ENCODE results near the gene PAPOLA. TPM values are rescaled to one million over a fixed set of nuclear protein-coding genes. Genes with fewer than 3 reads are reported as not detected.

The PAPOLA gene
- total RNA-seq, 1 donor from 2014 or later, result 188 TPM

GRCh38 chr14:96511146-96511545, 9.0 kb downstream of the PAPOLA start:
- Mint-ChIP-seq H3K4me3 (ENCODE audit: unreplicated experiment) (no peak overlapping the region), H3K36me3 (ENCODE audit: low read depth, unreplicated experiment) (peaks cover 2% of the 10 kb centered on the region), H3K4me1 (ENCODE audit: low read depth, unreplicated experiment) (peaks cover 17% of the 10 kb centered on the region), H3K9me3 (ENCODE audit: unreplicated experiment) (peaks cover 2% of the 10 kb centered on the region), H3K27me3 (ENCODE audit: low read depth, unreplicated experiment) (no peaks in the 10 kb centered on the region), H3K27ac (ENCODE audit: unreplicated experiment) (no peak overlapping the region)
- DNase-seq (ENCODE audit: low read depth), result no peak
- Histone ChIP-seq H3K27ac (ENCODE audit: low read depth, low read length) (no peak overlapping the region), H3K9ac (ENCODE audit: low read length) (no peak overlapping the region), H4K20me1 (ENCODE audit: insufficient read depth, low read length) (peaks cover 96% of the 10 kb centered on the region), H3K4me1 (ENCODE audit: insufficient read depth, low read length) (no peaks in the 10 kb centered on the region), H3K4me3 (ENCODE audit: insufficient read depth, low read depth, low read length) (no peak overlapping the region), H3K9me3 (ENCODE audit: insufficient read depth, low read depth, low read length) (no peaks in the 10 kb centered on the region), H3K27me3 (ENCODE audit: insufficient read depth, low read length) (no peaks in the 10 kb centered on the region), H2AFZ (ENCODE audit: low read depth, low read length) (no peak overlapping the region), H3K79me2 (ENCODE audit: insufficient read depth, low read length) (peaks cover 99% of the 10 kb centered on the region), H3K4me2 (ENCODE audit: low read length) (no peak overlapping the region), H3K36me3 (ENCODE audit: insufficient read depth, low read length) (no peaks in the 10 kb centered on the region)
- TF ChIP-seq CTCF (IDR thresholded peaks at IDR 0.05; ENCODE audit: insufficient read depth, low read depth, low read length) (no peak), EZH2 (IDR thresholded peaks at IDR 0.05; ENCODE audit: insufficient read depth, low read length) (no peak)
- FAIRE-seq, result no peak

GRCh38 chr14:96511667-96512066, 9.5 kb downstream of the PAPOLA start:
- Histone ChIP-seq H2AFZ (ENCODE audit: low read depth, low read length) (no peak overlapping the region), H3K36me3 (ENCODE audit: insufficient read depth, low read length) (no peaks in the 10 kb centered on the region), H3K4me1 (ENCODE audit: insufficient read depth, low read length) (no peaks in the 10 kb centered on the region), H3K79me2 (ENCODE audit: insufficient read depth, low read length) (peaks cover 99% of the 10 kb centered on the region), H3K4me2 (ENCODE audit: low read length) (no peak overlapping the region), H3K4me3 (ENCODE audit: insufficient read depth, low read depth, low read length) (no peak overlapping the region), H3K27me3 (ENCODE audit: insufficient read depth, low read length) (no peaks in the 10 kb centered on the region), H3K9me3 (ENCODE audit: insufficient read depth, low read depth, low read length) (no peaks in the 10 kb centered on the region), H3K9ac (ENCODE audit: low read length) (no peak overlapping the region), H3K27ac (ENCODE audit: low read depth, low read length) (no peak overlapping the region), H4K20me1 (ENCODE audit: insufficient read depth, low read length) (peaks cover 96% of the 10 kb centered on the region)
- Mint-ChIP-seq H3K36me3 (ENCODE audit: low read depth, unreplicated experiment) (peaks cover 2% of the 10 kb centered on the region), H3K27ac (ENCODE audit: unreplicated experiment) (no peak overlapping the region), H3K4me3 (ENCODE audit: unreplicated experiment) (no peak overlapping the region), H3K27me3 (ENCODE audit: low read depth, unreplicated experiment) (no peaks in the 10 kb centered on the region), H3K4me1 (ENCODE audit: low read depth, unreplicated experiment) (peaks cover 18% of the 10 kb centered on the region), H3K9me3 (ENCODE audit: unreplicated experiment) (peaks cover 2% of the 10 kb centered on the region)
- no peak for TF ChIP-seq EZH2 (IDR thresholded peaks at IDR 0.05; ENCODE audit: insufficient read depth, low read length)
- no peak for TF ChIP-seq CTCF (IDR thresholded peaks at IDR 0.05; ENCODE audit: insufficient read depth, low read depth, low read length)
- DNase-seq (ENCODE audit: low read depth) (no peak), FAIRE-seq (no peak)

DNA sequence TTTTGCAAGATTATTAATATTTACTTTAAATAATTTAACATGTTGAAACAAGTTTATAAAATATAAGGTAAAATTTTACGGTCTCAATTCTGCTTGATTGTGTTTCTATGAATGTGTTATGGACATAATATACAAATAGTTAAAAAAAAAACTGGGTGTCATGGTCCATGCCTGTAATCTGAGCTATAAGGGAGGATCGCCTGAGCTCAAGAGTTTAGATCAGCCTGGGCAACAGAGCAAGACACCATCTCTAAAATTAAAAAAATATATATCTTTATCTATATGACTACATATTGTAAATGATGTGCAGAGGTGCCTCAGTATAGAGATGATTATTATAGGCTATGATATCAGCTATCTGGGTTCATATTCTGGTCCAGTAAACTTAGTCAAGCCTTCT, 9.9 kb downstream of the PAPOLA start:
- Histone ChIP-seq H3K4me1 (ENCODE audit: insufficient read depth, low read length) (no peaks in the 10 kb centered on the region), H3K4me2 (ENCODE audit: low read length) (no peak overlapping the region), H2AFZ (ENCODE audit: low read depth, low read length) (no peak overlapping the region), H3K4me3 (ENCODE audit: insufficient read depth, low read depth, low read length) (no peak overlapping the region), H3K9me3 (ENCODE audit: insufficient read depth, low read depth, low read length) (no peaks in the 10 kb centered on the region), H3K9ac (ENCODE audit: low read length) (no peak overlapping the region), H4K20me1 (ENCODE audit: insufficient read depth, low read length) (peaks cover 97% of the 10 kb centered on the region), H3K36me3 (ENCODE audit: insufficient read depth, low read length) (no peaks in the 10 kb centered on the region), H3K79me2 (ENCODE audit: insufficient read depth, low read length) (peaks cover 99% of the 10 kb centered on the region), H3K27ac (ENCODE audit: low read depth, low read length) (no peak overlapping the region), H3K27me3 (ENCODE audit: insufficient read depth, low read length) (no peaks in the 10 kb centered on the region)
- Mint-ChIP-seq H3K27ac (ENCODE audit: unreplicated experiment) (no peak overlapping the region), H3K27me3 (ENCODE audit: low read depth, unreplicated experiment) (no peaks in the 10 kb centered on the region), H3K4me3 (ENCODE audit: unreplicated experiment) (no peak overlapping the region), H3K9me3 (ENCODE audit: unreplicated experiment) (peaks cover 2% of the 10 kb centered on the region), H3K36me3 (ENCODE audit: low read depth, unreplicated experiment) (peaks cover 2% of the 10 kb centered on the region), H3K4me1 (ENCODE audit: low read depth, unreplicated experiment) (peaks cover 21% of the 10 kb centered on the region)
- no peak for DNase-seq (ENCODE audit: low read depth)
- TF ChIP-seq CTCF (IDR thresholded peaks at IDR 0.05; ENCODE audit: insufficient read depth, low read depth, low read length) (no peak), EZH2 (IDR thresholded peaks at IDR 0.05; ENCODE audit: insufficient read depth, low read length) (no peak)
- FAIRE-seq, result no peak
